HG03354 (cell line): ENCODE data around the gene UBE2F.
"Not testable (repeated sequence)": the region's sequence is repeated elsewhere in the genome, so short reads cannot be mapped to it uniquely, and the experiment has no call there.

Experiments
- ATAC-seq: cut with Tn5 transposase; IDR thresholded peaks from one replicate; pipeline ENCODE4 v1.9.1; 2021; ENCODE audit warnings: mild to moderate bottlenecking; ENCODE audit not compliant: unreplicated experiment, poor library complexity, severe bottlenecking

Gene UBE2F

GRCh38 chr2:238065071-238065846 lies 98.4 kb downstream of the UBE2F start:
- no peak for ATAC-seq

DNA sequence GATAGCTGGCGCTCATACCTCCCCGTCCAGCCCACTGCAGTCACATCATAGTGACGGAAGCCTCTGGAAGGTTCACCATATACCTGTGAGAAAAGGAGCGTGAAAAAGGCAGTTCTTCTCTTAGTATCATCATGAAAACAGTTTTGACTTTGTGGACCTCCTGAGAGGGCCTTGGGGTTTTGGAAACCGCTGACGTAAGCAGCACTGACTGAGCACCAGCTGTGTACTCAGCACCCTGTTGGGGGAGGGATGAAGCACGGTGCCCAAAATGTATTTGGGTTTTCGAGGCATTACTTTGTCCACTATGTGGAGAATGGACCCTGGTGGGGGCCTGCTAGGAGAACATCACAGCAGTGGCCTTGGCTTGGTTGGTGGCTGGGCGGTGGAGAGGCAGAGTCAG lies 99.4 kb downstream of the UBE2F start:
- no peak for ATAC-seq

- not testable (repeated sequence) for ATAC-seq
Measured at GRCh38 chr2:238066718-238067117, 99.9 kb downstream of the UBE2F start.

GRCh38 chr2:238067939-238068338 lies 101.1 kb downstream of the UBE2F start:
- ATAC-seq, result no peak

DNA sequence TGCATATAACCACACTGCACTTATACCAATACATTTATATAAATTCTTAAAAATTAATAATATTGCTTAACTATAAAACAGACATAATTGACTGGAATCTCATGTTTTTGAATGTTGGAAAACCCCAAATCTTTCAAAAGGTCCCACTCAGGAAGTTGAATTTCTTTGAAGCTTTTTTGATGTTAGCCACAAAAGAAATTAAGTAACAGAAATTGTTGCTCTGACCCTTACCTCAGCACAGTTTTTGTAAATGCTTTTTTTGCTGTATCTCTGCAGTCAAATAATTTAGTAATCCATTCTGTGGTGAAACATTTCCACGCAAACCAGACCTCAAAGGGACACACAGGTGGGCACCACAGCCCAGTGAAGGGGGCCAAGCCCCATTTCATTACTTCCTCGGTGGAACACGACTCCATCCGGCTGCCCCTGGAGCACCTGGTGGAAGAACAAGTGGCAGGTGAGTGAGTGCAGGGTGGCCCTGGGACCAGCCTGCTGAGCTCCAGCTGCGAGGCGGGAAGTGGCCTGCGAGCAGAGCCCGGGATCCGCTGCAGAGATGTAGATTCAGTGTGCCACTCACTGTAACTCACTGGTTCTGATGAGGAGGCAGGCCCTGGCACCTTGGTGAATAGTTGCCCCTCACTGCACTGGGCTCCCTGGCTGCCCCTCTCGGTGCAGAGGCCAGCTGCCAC lies 102.4 kb downstream of the UBE2F start:
- no peak for ATAC-seq

DNA sequence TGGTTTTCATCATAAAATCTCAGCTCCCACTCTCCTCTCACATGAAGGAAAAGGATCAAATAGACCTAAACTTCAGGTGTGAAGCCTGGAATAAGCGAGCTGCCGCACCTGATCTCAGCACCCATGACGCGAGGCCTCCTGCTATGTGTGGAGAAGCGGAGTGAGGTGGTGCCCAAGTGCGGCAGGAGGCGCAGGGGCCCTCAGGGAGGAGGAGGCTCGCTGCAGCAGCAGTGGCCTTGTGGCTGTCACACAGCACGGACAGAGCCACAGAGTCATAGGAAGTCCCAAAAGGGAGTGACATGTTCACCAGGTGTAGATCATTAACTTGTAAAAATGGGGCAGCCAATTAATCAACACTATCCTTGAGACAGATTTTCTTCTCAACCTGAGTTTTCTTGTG lies 103.1 kb downstream of the UBE2F start:
- ATAC-seq, result no peak

- ATAC-seq, result no peak
Measured at GRCh38 chr2:238075397-238075796, 108.6 kb downstream of the UBE2F start.

- no peak for ATAC-seq
Measured at GRCh38 chr2:238077292-238077691, 110.5 kb downstream of the UBE2F start.

- ATAC-seq, result no peak
Measured at GRCh38 chr2:238079874-238080327, 113.1 kb downstream of the UBE2F start.

- ATAC-seq, result no peak
Measured at GRCh38 chr2:238080518-238080917, 113.7 kb downstream of the UBE2F start.

DNA sequence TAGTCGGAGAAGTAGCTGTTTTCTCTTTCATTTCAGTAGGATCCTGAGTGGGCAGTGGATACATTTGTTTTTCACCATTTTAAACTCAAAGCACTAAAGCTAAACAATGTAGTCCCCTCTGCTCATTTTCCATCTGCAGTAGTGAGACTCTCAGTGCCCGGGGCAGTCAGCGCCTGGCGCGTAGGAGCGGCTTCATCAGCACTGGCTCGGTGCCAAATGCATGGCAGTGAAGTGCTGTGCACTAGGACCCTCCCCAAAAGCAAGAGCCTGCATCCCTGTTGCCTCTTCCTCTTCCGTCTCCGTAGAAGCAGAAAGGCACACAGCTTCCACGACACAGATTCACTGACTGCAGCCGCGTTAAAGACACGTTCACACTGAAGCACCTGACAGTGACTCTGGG lies 114.3 kb downstream of the UBE2F start:
- no peak for ATAC-seq

- no peak for ATAC-seq
Measured at GRCh38 chr2:238081561-238081960, 114.7 kb downstream of the UBE2F start.

DNA sequence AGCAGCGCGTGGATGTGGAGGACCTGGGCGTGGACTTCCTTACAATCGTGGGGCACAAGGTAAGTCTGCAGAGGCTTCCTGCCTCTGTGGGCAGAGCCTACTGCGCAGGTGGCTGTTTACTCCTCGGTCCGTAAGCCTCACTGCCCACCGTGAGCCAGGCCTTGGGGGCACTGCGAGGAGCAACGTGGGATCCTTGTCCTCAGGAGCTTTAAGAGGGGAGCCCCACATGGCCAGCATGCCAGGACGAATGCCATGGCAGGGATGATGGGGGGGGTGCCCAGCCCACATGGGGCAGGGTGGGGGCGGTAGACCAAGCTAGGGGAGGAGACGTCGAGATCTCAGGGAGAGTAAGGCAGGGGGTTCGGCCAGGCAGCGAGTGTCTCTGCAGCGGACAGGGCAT lies 115.3 kb downstream of the UBE2F start:
- ATAC-seq, result no peak

GRCh38 chr2:238082827-238083226 lies 116.0 kb downstream of the UBE2F start:
- ATAC-seq, result no peak

GRCh38 chr2:238083919-238084318 lies 117.1 kb downstream of the UBE2F start:
- no peak for ATAC-seq

DNA sequence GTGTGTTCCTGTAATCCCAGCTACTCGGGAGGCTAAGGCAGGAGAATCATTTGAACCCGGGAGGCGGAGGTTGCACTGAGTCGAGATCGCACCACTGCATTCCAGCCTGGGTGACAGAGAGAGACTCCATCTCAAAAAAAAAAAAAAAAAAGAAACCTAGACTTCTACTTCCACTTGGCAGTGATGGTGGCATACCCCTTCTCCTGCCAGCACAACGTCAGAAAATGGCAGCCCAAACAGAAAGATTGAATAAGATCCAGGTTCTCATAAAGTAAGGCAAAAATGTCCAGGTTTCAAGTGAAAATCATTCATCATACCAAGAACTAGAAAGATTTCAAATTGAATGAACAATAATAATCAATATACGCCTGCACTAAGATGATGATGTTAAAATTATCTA lies 117.9 kb downstream of the UBE2F start:
- ATAC-seq, result no peak

DNA sequence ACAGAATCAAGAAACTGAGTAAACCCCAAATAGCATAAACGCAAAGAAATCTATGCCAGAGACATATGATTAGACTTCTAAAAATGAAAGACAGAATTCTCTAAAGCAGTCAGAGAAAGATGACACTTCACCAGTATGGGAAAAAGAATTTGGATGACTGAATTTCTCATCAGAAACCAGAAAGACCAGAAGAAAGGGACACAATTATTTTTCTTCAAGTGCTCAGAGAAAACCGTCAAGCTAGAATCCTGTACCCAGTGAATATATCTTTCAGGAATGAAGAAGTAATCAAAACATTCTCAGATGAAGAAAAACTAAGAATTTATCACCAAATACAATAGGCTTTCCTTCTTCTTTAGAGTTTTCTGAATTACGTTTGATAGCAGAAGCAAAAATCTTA lies 119.1 kb downstream of the UBE2F start:
- no peak for ATAC-seq

GRCh38 chr2:238087211-238087610 lies 120.4 kb downstream of the UBE2F start:
- ATAC-seq, result no peak

GRCh38 chr2:238090887-238091286 lies 124.1 kb downstream of the UBE2F start:
- no peak for ATAC-seq

- no peak for ATAC-seq
Measured at GRCh38 chr2:238091436-238092060, 124.7 kb downstream of the UBE2F start.
